Measurements from ENCODE around the gene SLAMF6. TPM values are rescaled to one million over a fixed set of nuclear protein-coding genes. Genes with fewer than 3 reads are reported as not detected.

SLAMF6 gene
- polyA plus RNA-seq, 1 experiment: not detected

DNA sequence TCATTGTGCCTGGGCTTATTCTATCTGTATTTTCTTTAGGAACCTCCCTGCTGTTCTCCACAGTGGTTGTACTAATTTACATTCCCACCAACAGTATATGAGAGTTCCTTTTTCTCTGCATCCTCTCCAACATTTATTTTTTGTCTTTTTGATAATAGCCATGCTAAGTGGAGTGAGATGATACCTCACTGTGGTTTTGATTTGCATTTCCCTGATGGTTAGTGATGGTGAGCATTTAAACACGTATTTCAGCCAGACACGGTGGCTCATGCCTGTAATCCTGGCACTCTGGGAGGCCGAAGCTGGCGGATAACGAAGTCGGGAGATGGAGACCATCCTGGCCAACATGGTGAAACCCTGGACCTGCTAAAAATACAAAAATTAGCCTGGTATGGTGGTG, 57.9 kb downstream of the SLAMF6 start:
- ChIA-PET POLR2A (no interaction called here), CTCF (no interaction called here)
- no peaks in the 10 kb centered on the region for H3K36me3 ChIP-seq (ENCODE audit: control insufficient read depth, insufficient read depth, low read length)
- H3K4me3 ChIP-seq (ENCODE audit: low read depth, low read length): no peak overlapping the region
- TF ChIP-seq, protein P1, sequence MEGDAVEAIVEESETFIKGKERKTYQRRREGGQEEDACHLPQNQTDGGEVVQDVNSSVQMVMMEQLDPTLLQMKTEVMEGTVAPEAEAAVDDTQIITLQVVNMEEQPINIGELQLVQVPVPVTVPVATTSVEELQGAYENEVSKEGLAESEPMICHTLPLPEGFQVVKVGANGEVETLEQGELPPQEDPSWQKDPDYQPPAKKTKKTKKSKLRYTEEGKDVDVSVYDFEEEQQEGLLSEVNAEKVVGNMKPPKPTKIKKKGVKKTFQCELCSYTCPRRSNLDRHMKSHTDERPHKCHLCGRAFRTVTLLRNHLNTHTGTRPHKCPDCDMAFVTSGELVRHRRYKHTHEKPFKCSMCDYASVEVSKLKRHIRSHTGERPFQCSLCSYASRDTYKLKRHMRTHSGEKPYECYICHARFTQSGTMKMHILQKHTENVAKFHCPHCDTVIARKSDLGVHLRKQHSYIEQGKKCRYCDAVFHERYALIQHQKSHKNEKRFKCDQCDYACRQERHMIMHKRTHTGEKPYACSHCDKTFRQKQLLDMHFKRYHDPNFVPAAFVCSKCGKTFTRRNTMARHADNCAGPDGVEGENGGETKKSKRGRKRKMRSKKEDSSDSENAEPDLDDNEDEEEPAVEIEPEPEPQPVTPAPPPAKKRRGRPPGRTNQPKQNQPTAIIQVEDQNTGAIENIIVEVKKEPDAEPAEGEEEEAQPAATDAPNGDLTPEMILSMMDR (IDR thresholded peaks at IDR 0.05; ENCODE audit: insufficient read depth, low read depth, low read length): no peak
- DNase-seq (ENCODE audit: low read depth): no peak
- no peaks in the 10 kb centered on the region for H3K27me3 ChIP-seq (ENCODE audit: control insufficient read depth, insufficient read depth, low read length)

DNA sequence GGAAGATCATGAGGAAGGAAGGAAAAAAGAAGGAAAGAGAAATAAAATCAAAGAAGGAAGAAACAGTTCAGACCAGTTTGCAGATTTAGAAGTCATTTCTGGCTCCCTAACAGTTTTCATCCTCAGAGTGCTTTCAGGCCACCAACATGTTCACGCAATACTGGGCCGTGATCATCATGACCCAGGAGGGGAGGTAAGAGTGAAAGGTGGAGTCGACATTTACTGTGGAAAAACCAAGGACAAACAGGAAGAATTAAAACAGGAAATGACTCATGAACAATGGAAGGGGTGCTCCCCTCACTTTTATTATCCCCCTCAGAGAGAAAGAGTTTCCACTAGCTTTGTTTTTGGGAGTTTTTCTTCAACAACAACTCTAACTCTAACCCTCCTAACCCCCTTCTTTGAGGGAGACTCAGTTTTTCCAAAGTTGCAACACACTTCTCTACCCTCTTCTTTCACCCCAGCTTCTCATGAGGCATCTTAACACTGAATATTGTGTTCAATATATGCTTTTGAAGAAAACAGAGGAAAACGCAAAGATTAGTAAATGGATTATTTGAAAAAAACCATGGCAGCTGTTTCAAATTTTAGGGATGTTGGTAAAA, 62.3 kb downstream of the SLAMF6 start:
- POLR2A ChIA-PET: no interaction called here
- Histone ChIP-seq H3K27me3 (ENCODE audit: control insufficient read depth, insufficient read depth, low read length) (no peaks in the 10 kb centered on the region), H3K36me3 (ENCODE audit: control insufficient read depth, insufficient read depth, low read length) (no peaks in the 10 kb centered on the region), H3K4me3 (ENCODE audit: low read depth, low read length) (no peak overlapping the region)
- TF ChIP-seq, protein P1 (IDR thresholded peaks at IDR 0.05; ENCODE audit: insufficient read depth, low read depth, low read length): no peak
- CTCF ChIA-PET: no interaction called here
- DNase-seq (ENCODE audit: low read depth): no peak

DNA sequence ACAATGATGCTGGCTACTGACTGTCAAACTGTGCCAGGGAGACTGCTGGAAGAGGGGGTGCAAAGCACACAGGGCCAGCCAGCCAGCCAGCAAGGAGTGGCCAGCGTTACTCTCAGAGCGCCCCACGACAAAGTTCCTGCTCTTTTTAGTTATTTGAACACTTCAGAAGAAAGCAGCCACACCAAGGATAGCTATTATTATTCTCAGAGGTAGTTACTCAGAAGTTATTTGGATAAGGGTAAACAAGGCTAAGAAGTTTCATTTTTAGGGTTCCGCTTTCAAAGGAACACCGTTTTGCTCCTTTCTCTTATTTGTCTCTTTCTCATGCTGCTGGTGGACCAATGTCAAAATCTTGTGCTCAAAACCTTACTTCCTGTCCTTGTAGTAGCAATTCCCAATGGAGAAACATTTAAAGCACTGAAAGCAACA, 62.8 kb downstream of the SLAMF6 start:
- TF ChIP-seq, protein P1 (IDR thresholded peaks at IDR 0.05; ENCODE audit: insufficient read depth, low read depth, low read length): no peak
- no peaks in the 10 kb centered on the region for H3K36me3 ChIP-seq (ENCODE audit: control insufficient read depth, insufficient read depth, low read length)
- DNase-seq (ENCODE audit: low read depth): no peak
- POLR2A ChIA-PET: no interaction called here
- no peak overlapping the region for H3K4me3 ChIP-seq (ENCODE audit: low read depth, low read length)
- no peaks in the 10 kb centered on the region for H3K27me3 ChIP-seq (ENCODE audit: control insufficient read depth, insufficient read depth, low read length)
- CTCF ChIA-PET: no interaction called here

DNA sequence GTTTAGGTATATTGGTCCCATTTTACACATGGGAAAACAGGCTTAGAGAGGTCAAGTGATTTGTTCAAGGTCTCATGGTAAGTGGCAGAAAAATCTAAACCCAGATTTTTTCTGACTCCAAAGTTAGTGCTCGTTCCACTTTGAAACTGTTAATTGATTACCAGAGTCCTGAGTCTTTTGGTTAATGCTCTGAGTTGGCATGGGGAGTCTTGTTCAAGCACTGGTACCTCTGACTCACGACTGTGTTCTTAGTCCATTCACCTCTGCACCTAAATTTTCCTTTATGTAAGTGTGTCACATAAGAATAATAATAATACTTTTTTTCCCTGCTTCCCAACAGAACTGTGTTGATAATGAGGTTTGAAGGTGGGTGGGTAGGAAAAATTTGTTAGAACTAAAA, 63.4 kb downstream of the SLAMF6 start:
- POLR2A ChIA-PET: no interaction called here
- CTCF ChIA-PET: no interaction called here
- H3K36me3 ChIP-seq (ENCODE audit: control insufficient read depth, insufficient read depth, low read length): no peaks in the 10 kb centered on the region
- no peaks in the 10 kb centered on the region for H3K27me3 ChIP-seq (ENCODE audit: control insufficient read depth, insufficient read depth, low read length)
- H3K4me3 ChIP-seq (ENCODE audit: low read depth, low read length): no peak overlapping the region
- DNase-seq (ENCODE audit: low read depth): no peak
- TF ChIP-seq, protein P1 (IDR thresholded peaks at IDR 0.05; ENCODE audit: insufficient read depth, low read depth, low read length): no peak

GRCh38 chr1:160459056-160459455, 64.0 kb downstream of the SLAMF6 start:
- H3K27me3 ChIP-seq (ENCODE audit: control insufficient read depth, insufficient read depth, low read length): no peaks in the 10 kb centered on the region
- ChIA-PET CTCF (no interaction called here), POLR2A (no interaction called here)
- TF ChIP-seq, protein P1 (IDR thresholded peaks at IDR 0.05; ENCODE audit: insufficient read depth, low read depth, low read length): no peak
- H3K36me3 ChIP-seq (ENCODE audit: control insufficient read depth, insufficient read depth, low read length): no peaks in the 10 kb centered on the region
- DNase-seq (ENCODE audit: low read depth): no peak
- H3K4me3 ChIP-seq (ENCODE audit: low read depth, low read length): no peak overlapping the region
